Stimulated activated CD8-positive, alpha-beta memory T cell treated with anti-CD3 and anti-CD28 coated beads, Interleukin-2, amount 100 ng/mL, for 1 hour (primary cell): ENCODE data around the gene RNASEH2C.
"Not testable (repeated sequence)": the region's sequence is repeated elsewhere in the genome, so short reads cannot be mapped to it uniquely, and the experiment has no call there.

Source experiments
- DNase-seq, 2 donors: peaks; one replicate each; pipeline ENCODE4 v3.0.0-alpha.2; 2020; ENCODE audit warnings: low read depth in 2 of 2

Gene RNASEH2C

GRCh38 chr11:65683480-65683879, 37.1 kb downstream of the RNASEH2C start:
- not testable (repeated sequence) for DNase-seq

DNA sequence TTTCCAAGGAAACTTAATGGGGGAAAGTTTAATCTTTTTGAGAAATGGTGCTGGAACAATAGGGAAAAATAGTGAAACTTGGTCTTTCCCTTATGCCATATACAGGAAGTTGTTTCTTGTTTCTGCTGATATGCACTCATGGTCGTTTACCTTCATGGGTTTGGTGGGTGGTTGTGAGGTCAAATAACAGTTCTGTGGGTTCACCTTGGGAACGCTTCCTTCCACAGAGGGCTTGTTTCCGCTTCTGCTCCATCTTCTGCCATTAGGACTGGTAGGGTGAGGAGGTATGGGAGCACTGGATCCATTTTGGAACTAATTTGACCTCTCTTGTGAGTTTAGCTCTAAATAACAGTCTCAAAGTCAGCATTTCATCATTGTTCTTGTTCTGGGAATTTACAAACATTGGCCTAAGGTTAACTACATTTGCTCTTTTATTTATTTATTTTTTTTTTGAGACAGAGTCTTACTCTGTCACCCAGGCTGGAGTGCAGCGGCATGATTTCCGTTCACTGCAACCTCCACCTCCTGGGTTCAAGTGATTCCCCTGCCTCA, 40.3 kb downstream of the RNASEH2C start:
- no peak for DNase-seq

GRCh38 chr11:65672982-65673381, 47.6 kb downstream of the RNASEH2C start:
- DNase-seq = no peak

DNA sequence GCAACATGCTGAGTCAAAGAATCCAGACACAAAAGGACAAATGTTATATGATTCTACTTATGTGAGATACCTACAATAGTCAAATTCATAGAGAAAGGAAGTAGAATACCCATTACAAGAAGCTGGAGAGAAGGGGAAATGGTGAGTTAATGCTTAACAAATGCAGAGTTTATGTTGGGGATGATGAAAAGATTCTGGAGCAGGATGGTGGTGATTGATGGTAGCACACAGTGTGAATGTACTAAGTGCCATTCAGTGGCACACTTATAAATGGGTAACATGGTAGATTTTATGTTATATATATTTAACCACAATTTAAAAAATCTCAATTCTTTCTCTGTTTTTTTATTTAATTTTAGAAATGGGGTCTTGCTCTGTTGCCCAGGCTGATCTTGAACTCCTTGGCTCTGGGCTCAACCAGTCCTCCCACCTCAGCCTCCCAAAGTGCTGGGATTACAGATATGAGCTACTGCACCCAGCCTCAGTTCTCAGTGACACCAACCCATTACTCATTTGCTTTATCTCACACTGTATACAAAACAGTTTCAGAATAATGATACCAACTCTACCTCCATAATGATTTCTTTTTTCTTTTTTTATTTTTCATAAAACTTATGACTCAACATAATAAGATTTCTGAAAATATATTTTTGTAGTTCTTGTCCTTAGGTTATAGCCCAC, 48.3 kb downstream of the RNASEH2C start:
- DNase-seq = no peak
